Mucosa of descending colon (tissue), 3 donors: ENCODE results near the gene TMSB15A. TPM values are rescaled to one million over a fixed set of nuclear protein-coding genes. Genes with fewer than 3 reads are reported as not detected.

Source experiments
- total RNA-seq, 3 donors: library from RNA; stranded (reverse); fragmentation: NEBNext Ultra II Directional in 2 of 3; extraction: Animal tissue kit (Norgen Biotek cat#: 25700) in 2 of 3; gene quantifications; one replicate each; pipeline versions ENCODE4 v1.2.1 to v1.2.4, GENCODE V29; 2021 to 2023
- donor health status: DM: no; HTN: no; CAD: no; lungs with moderate emphysema.
- donor health status: DM: no; HTN: no; CAD: no.
- donor health status: DM: no; HTN: yes; CAD: no.

The TMSB15A gene
- total RNA-seq, 3 donors from 2014 or later = 0.47 TPM; not detected in 2

Other genes starting within 250 kb of the TMSB15A start
- not detected for gene NXF2B, start 76.7 kb downstream of the TMSB15A start, total RNA-seq
- not detected for gene TCP11X2, start 44.9 kb downstream of the TMSB15A start, total RNA-seq
- 10 to 100 TPM in 2 of 3 donors, 1 to 10 TPM in 1; 5.5 to 13.9 (median 13.1) TPM for gene ARMCX5, start 82.8 kb upstream of the TMSB15A start, total RNA-seq
- 10 to 100 TPM in 1 of 3 donors, 1 to 10 TPM in 2; 3.4 to 29.6 (median 3.7) TPM for gene GPRASP1, start 134.7 kb upstream of the TMSB15A start, total RNA-seq
- gene GPRASP2, start 195.7 kb upstream of the TMSB15A start, total RNA-seq = 10 to 100 TPM in 1 of 3 donors, 1 to 10 TPM in 2; 2.2 to 11.4 (median 2.8) TPM
- 10 to 100 TPM in 1 of 3 donors, 1 to 10 TPM in 2; 1.4 to 11.4 (median 2.2) TPM for gene GPRASP3, start 204.0 kb upstream of the TMSB15A start, total RNA-seq